ENCODE data around the gene TRPV3.

The TRPV3 gene

GRCh38 chr17:3503285-3503684, 54.3 kb downstream of the TRPV3 start:
- CTCF ChIA-PET: interaction anchor here (1.2 kb wide), 1 partner anchor 9 kb away, joined by 3 read pairs; no protein-coding TSS in a partner anchor
- POLR2A ChIA-PET: no interaction called here
- no peak for TF ChIP-seq CTCF (IDR thresholded peaks at IDR 0.05; ENCODE audit: control extremely low read depth, extremely low read depth, low read depth, missing control alignments)
- DNase-seq (ENCODE audit: extremely low spot score): no peak

GRCh38 chr17:3502466-3502865, 55.1 kb downstream of the TRPV3 start:
- no peak for TF ChIP-seq CTCF (IDR thresholded peaks at IDR 0.05; ENCODE audit: control extremely low read depth, extremely low read depth, low read depth, missing control alignments)
- no peak for DNase-seq (ENCODE audit: extremely low spot score)
- ChIA-PET POLR2A (no interaction called here), CTCF (interaction anchor here (1.2 kb wide), 1 partner anchor 10 kb away, joined by 3 read pairs; no protein-coding TSS in a partner anchor)

GRCh38 chr17:3501344-3501743, 56.3 kb downstream of the TRPV3 start:
- DNase-seq (ENCODE audit: extremely low spot score): no peak
- no peak for TF ChIP-seq CTCF (IDR thresholded peaks at IDR 0.05; ENCODE audit: control extremely low read depth, extremely low read depth, low read depth, missing control alignments)
- POLR2A ChIA-PET: no interaction called here
- CTCF ChIA-PET: interaction anchor here (1.3 kb wide), 1 partner anchor 39 kb away, joined by 3 read pairs; no protein-coding TSS in a partner anchor

GRCh38 chr17:3497101-3497500, 60.5 kb downstream of the TRPV3 start:
- no peak for TF ChIP-seq CTCF (IDR thresholded peaks at IDR 0.05; ENCODE audit: control extremely low read depth, extremely low read depth, low read depth, missing control alignments)
- POLR2A ChIA-PET: no interaction called here
- no peak for DNase-seq (ENCODE audit: extremely low spot score)
- CTCF ChIA-PET: no interaction called here

GRCh38 chr17:3485481-3486068, 72.0 kb downstream of the TRPV3 start:
- CTCF ChIA-PET: no interaction called here

GRCh38 chr17:3482852-3483251, 74.8 kb downstream of the TRPV3 start:
- CTCF ChIA-PET: no interaction called here
- POLR2A ChIA-PET: no interaction called here
- TF ChIP-seq CTCF (IDR thresholded peaks at IDR 0.05; ENCODE audit: control extremely low read depth, extremely low read depth, low read depth, missing control alignments): no peak
- DNase-seq (ENCODE audit: extremely low spot score): no peak

More at GRCh38 chr17:3485481-3486068, 72.0 kb downstream of the TRPV3 start:
- TF ChIP-seq CTCF (IDR thresholded peaks at IDR 0.05; ENCODE audit: control extremely low read depth, extremely low read depth, low read depth, missing control alignments): no peak
- no peak for DNase-seq (ENCODE audit: extremely low spot score)
- POLR2A ChIA-PET: no interaction called here

All from GM10248 (cell line).